CD4-positive, alpha-beta T cell (primary cell): ENCODE measurements around the gene MSL1. TPM values are rescaled to one million over a fixed set of nuclear protein-coding genes. Genes with fewer than 3 reads are reported as not detected.

ENCODE experiments used
- ATAC-seq: fragments of 200-7000 bp; cut with Tn5 transposase; one replicate; pipeline ENCODE4 v1.10.0; 2022; ENCODE audit warnings: mild to moderate bottlenecking; ENCODE audit not compliant: poor library complexity
- CTCF ChIA-PET: fragments of 350-600 bp; sonication (Branson Sonifier 250); formaldehyde crosslinking; loops from one replicate; lab custom pipeline; 2021; ENCODE audit warnings: antibody characterized with exemption, inconsistent platforms; lab: Charles Lee
- POLR2A ChIA-PET: fragments of 350-600 bp; sonication (Branson Sonifier 250); formaldehyde crosslinking; loops from one replicate; lab custom pipeline; 2021; ENCODE audit warnings: antibody characterized with exemption, inconsistent platforms; lab: Charles Lee
- DNase-seq, 14 experiments: peaks; one replicate each; pipeline ENCODE4 v3.0.0-alpha.2; 2013 to 2020; ENCODE audit warnings: mixed read lengths in 2 of 14
- H3K27ac ChIP-seq, 2 donors: one replicate each; pipeline versions ENCODE4 v1.5.1 to v1.7.0; 2013; ENCODE audit warnings: low read length in 2 of 2, low read depth in 1 of 2, mild to moderate bottlenecking in 1 of 2
- H3K27me3 ChIP-seq, 2 experiments: 1 replicate in 1 of 2; 2 replicates in 1 of 2; pipeline versions ENCODE4 v1.6.1 to v1.7.0; 2013; ENCODE audit warnings: low read length in 2 of 2, control low read depth in 1 of 2, mild to moderate bottlenecking in 1 of 2, moderate library complexity in 1 of 2; ENCODE audit not compliant: insufficient read depth in 2 of 2, control insufficient read depth in 1 of 2
- H3K36me3 ChIP-seq: one replicate; pipeline ENCODE4 v1.6.1; 2013; ENCODE audit warnings: low read length, control low read depth; ENCODE audit not compliant: insufficient read depth
- H3K4me1 ChIP-seq: one replicate; pipeline ENCODE4 v1.6.1; 2013; ENCODE audit warnings: low read length, control low read depth; ENCODE audit not compliant: insufficient read depth
- H3K4me3 ChIP-seq: one replicate; pipeline ENCODE4 v1.5.1; 2013; ENCODE audit warnings: mild to moderate bottlenecking, low read length, moderate library complexity
- H3K9me3 ChIP-seq, 2 experiments: 1 replicate in 1 of 2; 2 replicates in 1 of 2; pipeline versions ENCODE4 v1.6.1 to v1.7.0; 2013; ENCODE audit warnings: low read length in 2 of 2, mild to moderate bottlenecking in 2 of 2, control low read depth in 1 of 2, moderate library complexity in 1 of 2; ENCODE audit not compliant: control insufficient read depth in 1 of 2, insufficient read depth in 1 of 2
- H3K27ac Mint-ChIP-seq: one replicate; pipeline ENCODE4 v1.8.0; 2020; ENCODE audit warnings: mixed read lengths
- H3K27me3 Mint-ChIP-seq: one replicate; pipeline ENCODE4 v1.8.0; 2021; ENCODE audit warnings: mixed read lengths
- H3K36me3 Mint-ChIP-seq: one replicate; pipeline ENCODE4 v1.8.0; 2021; ENCODE audit warnings: low read depth, mixed read lengths
- H3K4me1 Mint-ChIP-seq: one replicate; pipeline ENCODE4 v1.8.0; 2021; ENCODE audit warnings: low read depth, mixed read lengths
- H3K4me3 Mint-ChIP-seq: one replicate; pipeline ENCODE4 v1.8.0; 2020; ENCODE audit warnings: mild to moderate bottlenecking, mixed read lengths
- H3K9me3 Mint-ChIP-seq: one replicate; pipeline ENCODE4 v1.8.0; 2020; ENCODE audit warnings: mixed read lengths
- CTCF ChIP-seq: fragments of 200-600 bp; IDR thresholded peaks from one replicate; pipeline ENCODE4 v1.8.0; 2022; ENCODE audit warnings: antibody characterized with exemption, mild to moderate bottlenecking
- intact Hi-C, 2 experiments: fragments of 100-400 bp; cut with DNase I in 1 of 2; cut with micrococcal nuclease in 1 of 2; formaldehyde crosslinking; loops; one replicate each; pipeline versions ENCODE4 v1.15.1 to v1.9.0; 2023 to 2025; cut with DNase I, micrococcal nuclease
- total RNA-seq, 174 experiments: library from RNA in 2 of 174; stranded (reverse) in 2 of 174; gene quantifications; one replicate each; pipeline ENCODE4 v1.2.3 and lab custom pipeline; 2021 to 2026

MSL1 gene
- total RNA-seq, 2 experiments from 2014 or later, result 77.0 to 79.2 TPM

- peak overlapping the region; percentile 97 for H3K4me3 Mint-ChIP-seq
- peaks cover 34% of the 10 kb centered on the region for H3K36me3 Mint-ChIP-seq
- Histone ChIP-seq H3K27ac (peak overlapping the region; percentile 17 to 38), H3K9me3 (no peaks in the 10 kb centered on the region), H3K36me3 (peaks cover 18% of the 10 kb centered on the region), H3K27me3 (no peaks in the 10 kb centered on the region), H3K4me1 (peaks cover 97% of the 10 kb centered on the region), H3K4me3 (peak overlapping the region; percentile 85)
- ATAC-seq (no peak), DNase-seq (no peak)
- ChIA-PET POLR2A (interaction anchor here (0.8 to 9.7 kb wide), 9 partner anchors 10 to 221 kb away, joined by 3 to 335 read pairs (median 24); partner anchors contain the start of genes CASC3, MED24, MSL1 and PSMD3), CTCF (interaction anchor here (1.2 to 8.8 kb wide), 5 partner anchors 10 to 67 kb away, joined by 4 to 93 read pairs (median 13); no protein-coding TSS in a partner anchor)
- H3K27me3 Mint-ChIP-seq, result no peaks in the 10 kb centered on the region
- intact Hi-C loops, result no loop called here
- no peaks in the 10 kb centered on the region for H3K9me3 Mint-ChIP-seq
- peak overlapping the region; percentile 91 for H3K27ac Mint-ChIP-seq
- TF ChIP-seq CTCF, result no peak
- peaks cover 92% of the 10 kb centered on the region for H3K4me1 Mint-ChIP-seq
Measured at GRCh38 chr17:40101367-40102210, 20.2 kb upstream of the MSL1 start.

- peaks cover 92% of the 10 kb centered on the region for H3K4me1 Mint-ChIP-seq
- H3K4me3 Mint-ChIP-seq, result peak overlapping the region; percentile 59
- H3K27ac Mint-ChIP-seq, result peak overlapping the region; percentile 99
- no peaks in the 10 kb centered on the region for H3K27me3 ChIP-seq
- POLR2A ChIA-PET, result interaction anchor here (0.6 to 1.8 kb wide), 10 partner anchors 8 to 176 kb away, joined by 3 to 7 read pairs (median 4); partner anchors contain the start of genes CASC3, LRRC3C, MED24 and ORMDL3
- no peak overlapping the region for H3K4me3 ChIP-seq
- peaks cover 2% of the 10 kb centered on the region for H3K36me3 ChIP-seq
- no peaks in the 10 kb centered on the region for H3K27me3 Mint-ChIP-seq
- intact Hi-C loops, result no loop called here
- DNase-seq (peak in 1 of 14 experiments; percentile 18), ATAC-seq (no peak)
- H3K9me3 ChIP-seq, result no peaks in the 10 kb centered on the region
- H3K27ac ChIP-seq, result peak overlapping the region; percentile 41 to 44
- no peak for TF ChIP-seq CTCF
- CTCF ChIA-PET, result interaction anchor here (1.0 to 8.8 kb wide), 6 partner anchors 9 to 90 kb away, joined by 3 to 93 read pairs (median 4); no protein-coding TSS in a partner anchor
- peaks cover 97% of the 10 kb centered on the region for H3K4me1 ChIP-seq
- H3K36me3 Mint-ChIP-seq, result peaks cover 23% of the 10 kb centered on the region
- H3K9me3 Mint-ChIP-seq, result no peaks in the 10 kb centered on the region
Measured at GRCh38 chr17:40103071-40103661, 18.6 kb upstream of the MSL1 start.

- Mint-ChIP-seq H3K4me1 (peaks cover 92% of the 10 kb centered on the region), H3K27ac (peak overlapping the region; percentile 99), H3K36me3 (peaks cover 19% of the 10 kb centered on the region), H3K9me3 (no peaks in the 10 kb centered on the region), H3K4me3 (peak overlapping the region; percentile 59), H3K27me3 (no peaks in the 10 kb centered on the region)
- no peaks in the 10 kb centered on the region for H3K9me3 ChIP-seq
- ATAC-seq, result no peak
- ChIA-PET CTCF (interaction anchor here (1.0 to 8.8 kb wide), 6 partner anchors 8 to 91 kb away, joined by 3 to 93 read pairs (median 4); no protein-coding TSS in a partner anchor), POLR2A (interaction anchor here (1.0 to 1.8 kb wide), 6 partner anchors 10 to 176 kb away, joined by 3 to 7 read pairs (median 4); partner anchors contain the start of genes CASC3, LRRC3C, MED24 and ORMDL3)
- intact Hi-C loops, result no loop called here
- H3K27me3 ChIP-seq, result no peaks in the 10 kb centered on the region
- no peak for TF ChIP-seq CTCF
- H3K4me1 ChIP-seq, result peaks cover 97% of the 10 kb centered on the region
- DNase-seq, result peak in 2 of 14 experiments; percentile 41 to 50
- peak overlapping the region; percentile 41 to 44 for H3K27ac ChIP-seq
- H3K4me3 ChIP-seq, result no peak overlapping the region
- H3K36me3 ChIP-seq, result no peaks in the 10 kb centered on the region
Measured at GRCh38 chr17:40103688-40104087, 18.1 kb upstream of the MSL1 start.
